ENCODE results near the gene CLDN22.

CLDN22 gene

GRCh38 chr4:183320211-183321059 is at the start of gene CLDN22:
TSS of gene CLDN22 (minus strand) at chr4:183320276. CDS start at chr4:183320218, 58 bp downstream.
- DNase-seq (ENCODE audit: low read depth): peak; percentile 71

DNA sequence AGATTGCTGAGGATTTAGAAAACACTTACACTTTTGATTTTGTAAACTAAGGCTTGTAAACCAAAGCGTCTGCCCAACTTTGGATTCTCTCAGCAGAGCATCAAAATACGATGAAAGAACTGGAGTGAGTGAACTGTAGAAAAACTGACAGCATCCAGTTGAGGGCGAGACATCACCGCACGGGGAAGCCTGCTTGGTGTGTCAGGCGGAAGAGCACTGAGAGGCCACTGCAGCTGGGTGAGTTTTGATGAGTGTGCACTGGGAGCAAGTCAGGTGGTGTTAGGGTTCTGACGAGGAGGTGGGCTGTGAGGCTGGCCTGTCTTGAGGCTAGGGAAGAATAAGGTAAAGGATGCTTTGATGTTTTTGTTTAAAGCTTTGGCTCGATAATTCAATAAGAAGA is 49.0 kb upstream of the CLDN22 start:
- DNase-seq (ENCODE audit: low read depth): no peak

- no peak for DNase-seq (ENCODE audit: low read depth)
Measured at GRCh38 chr4:183366206-183366835, 46.2 kb upstream of the CLDN22 start.

DNA sequence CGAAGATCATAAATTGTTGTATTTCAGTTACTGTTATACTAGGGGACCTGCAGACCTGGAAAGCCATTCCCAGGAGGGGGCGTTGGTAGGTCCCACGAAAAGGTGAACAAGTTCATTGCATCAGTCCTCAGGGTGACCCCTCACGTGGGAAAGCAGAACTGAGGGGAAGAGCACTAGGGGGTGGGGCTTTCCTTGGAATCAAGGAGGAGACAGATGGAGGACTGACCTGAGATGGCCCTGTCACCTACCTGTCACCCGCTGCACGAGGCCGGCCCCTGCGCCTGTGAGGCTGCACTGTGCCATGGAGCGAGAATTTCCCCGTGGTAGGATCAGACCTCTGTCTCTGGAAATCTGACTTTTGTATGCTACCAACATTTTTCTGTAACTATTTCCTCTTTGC is 43.9 kb upstream of the CLDN22 start:
- DNase-seq (ENCODE audit: low read depth): no peak

- peak; percentile 53 for DNase-seq (ENCODE audit: low read depth)
Measured at GRCh38 chr4:183362916-183363542, 43.0 kb upstream of the CLDN22 start.

DNA sequence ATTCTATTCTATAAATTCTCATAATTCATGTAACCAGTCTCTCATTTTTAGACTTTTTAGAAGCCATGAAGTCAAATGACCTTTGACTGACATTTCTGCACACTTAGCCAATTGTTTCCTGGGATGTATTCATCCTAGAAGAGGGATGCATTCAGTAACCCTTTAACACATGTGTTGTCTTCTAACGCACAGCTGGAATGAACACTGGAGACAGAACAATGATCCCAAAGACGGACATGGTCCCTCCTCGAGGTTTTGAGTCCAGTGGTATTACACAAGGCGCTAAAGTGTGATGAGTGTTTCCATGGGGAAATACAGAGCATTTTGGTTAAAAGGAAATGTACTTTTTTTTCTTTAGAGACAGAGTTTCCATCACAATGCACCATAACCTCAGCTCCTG is 42.0 kb upstream of the CLDN22 start:
- no peak for DNase-seq (ENCODE audit: low read depth)

DNA sequence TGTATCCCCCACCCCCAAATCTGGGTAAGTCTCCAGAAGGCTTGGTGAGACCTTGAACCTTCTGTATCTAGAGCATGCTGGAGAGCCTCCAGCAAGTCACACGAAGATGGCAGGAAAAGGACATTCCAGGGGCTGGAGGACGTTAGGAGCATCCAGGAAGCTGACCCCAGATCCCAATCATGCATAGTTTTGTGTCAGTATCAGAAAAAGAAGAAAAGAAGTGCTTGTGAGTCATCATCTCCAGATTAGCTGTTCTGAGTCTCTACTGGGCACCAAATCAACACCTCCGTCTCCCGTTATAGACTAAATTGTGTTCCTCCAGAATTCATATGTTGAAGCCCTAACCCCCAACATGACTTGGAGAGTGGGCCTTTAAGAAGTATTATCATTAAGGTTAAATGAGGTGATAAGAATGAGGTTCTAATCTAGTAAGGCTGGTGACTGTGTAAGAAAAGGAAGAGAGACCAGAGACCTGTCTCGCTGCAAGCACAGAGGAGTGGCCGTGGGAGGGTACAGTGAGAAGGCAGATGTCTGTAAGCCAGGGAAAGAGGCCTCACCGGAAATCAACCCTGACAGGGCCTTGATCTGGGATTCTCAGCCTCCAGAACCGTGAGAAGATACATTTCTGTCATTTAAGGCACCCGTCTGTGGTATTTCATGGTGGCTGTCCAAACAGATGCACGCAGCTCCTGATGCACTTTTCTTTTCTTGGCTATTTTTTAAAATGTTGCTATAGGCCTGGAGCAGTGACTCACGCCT is 40.3 kb upstream of the CLDN22 start:
- DNase-seq (ENCODE audit: low read depth): peak; percentile 63

GRCh38 chr4:183358215-183358755 is 38.2 kb upstream of the CLDN22 start:
- DNase-seq (ENCODE audit: low read depth): no peak

GRCh38 chr4:183356931-183357675 is 37.0 kb upstream of the CLDN22 start:
- no peak for DNase-seq (ENCODE audit: low read depth)

GRCh38 chr4:183356173-183356830 is 36.2 kb upstream of the CLDN22 start:
- no peak for DNase-seq (ENCODE audit: low read depth)

GRCh38 chr4:183355405-183355804 is 35.3 kb upstream of the CLDN22 start:
- peak; percentile 60 for DNase-seq (ENCODE audit: low read depth)

DNA sequence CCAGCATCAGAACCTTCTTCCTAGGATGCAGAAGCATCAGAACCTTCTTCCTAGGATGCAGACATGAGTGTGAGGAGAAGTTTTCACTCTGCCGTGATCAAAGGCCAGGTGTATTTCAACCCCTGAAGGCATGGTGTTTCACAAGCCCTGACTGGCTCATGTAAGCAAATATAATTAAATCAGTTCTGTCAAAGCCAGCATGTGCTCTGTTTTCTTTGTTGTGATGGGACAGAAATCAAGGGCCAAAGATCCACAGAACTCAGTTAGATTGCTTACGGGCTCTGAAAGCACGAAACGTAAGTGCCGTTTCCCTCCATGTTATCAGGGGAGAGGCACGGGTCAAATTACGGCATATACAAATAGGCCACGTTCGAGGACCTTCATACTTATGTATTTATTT is 34.1 kb upstream of the CLDN22 start:
- no peak for DNase-seq (ENCODE audit: low read depth)

DNA sequence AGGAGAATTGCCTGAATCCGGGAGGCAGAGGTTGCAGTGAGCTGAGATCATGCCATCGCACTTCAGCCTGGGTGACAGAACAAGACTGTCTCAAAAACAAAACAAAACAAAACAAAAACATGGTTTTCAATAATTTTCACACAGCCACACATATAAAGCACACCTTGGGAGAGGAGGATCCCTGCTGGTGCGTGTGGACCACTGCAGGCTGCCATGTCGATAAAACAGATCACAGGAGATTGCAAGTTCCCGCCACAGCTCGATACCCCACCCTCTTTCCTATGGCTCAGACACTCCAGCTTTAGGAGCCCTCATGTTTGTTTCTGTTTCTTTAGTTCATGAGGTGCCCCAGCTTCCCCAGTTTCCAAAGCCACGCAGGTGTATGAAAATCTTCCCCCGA is 33.5 kb upstream of the CLDN22 start:
- no peak for DNase-seq (ENCODE audit: low read depth)

DNA sequence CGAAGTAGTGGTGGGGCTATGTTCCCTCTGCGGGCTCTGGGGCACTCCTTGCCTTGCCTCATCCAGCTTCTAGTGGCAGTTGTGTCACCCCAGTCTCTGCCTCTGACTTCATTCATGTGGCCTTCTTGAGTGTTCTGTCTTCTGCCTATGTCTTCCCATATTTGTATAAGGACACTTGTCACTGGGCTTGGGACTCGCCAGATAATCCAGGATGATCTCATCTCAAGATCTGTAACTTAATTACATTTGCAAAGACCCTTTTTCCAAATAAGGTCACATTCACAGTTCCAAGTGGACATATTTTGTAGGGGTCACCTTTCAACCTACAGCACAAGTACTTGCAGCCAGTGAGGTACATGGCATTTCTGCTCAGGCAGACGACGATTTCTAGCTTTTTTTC is 32.5 kb upstream of the CLDN22 start:
- DNase-seq (ENCODE audit: low read depth): no peak

DNA sequence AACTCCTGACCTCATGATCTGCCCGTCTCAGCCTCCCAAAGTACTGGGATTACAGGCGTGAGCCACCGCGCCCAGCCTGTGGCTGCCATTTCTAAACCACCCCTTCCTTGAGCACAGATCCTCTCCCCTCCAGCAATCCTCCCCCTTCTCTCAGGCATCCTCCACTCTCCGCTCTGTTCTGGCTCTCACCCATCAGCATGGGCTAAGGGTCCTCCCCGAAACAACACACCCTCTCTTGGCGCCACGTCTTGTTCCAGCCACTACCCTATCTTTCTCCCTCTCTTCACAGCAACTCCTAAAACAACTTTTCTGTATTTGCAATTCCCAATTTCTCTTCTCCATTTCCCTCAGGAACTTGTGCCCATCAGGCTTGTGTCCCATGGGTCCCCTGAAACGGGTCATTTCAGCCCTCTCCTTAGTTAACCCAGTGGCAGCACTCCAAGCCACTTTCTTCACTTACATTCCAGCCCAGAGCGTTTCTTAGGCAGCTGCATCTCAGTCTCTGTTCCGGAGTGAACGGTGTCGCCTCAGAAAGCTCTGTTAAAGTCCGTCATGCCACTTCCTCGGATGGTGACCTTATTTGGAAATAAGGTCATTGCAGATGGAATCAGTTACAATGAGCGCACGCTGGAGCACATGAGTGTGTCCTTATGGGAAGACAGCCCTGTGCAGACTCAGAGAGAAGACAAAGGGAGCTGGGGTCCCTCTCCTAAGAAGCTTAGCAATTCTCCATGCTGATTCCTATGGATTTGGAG is 30.4 kb upstream of the CLDN22 start:
- no peak for DNase-seq (ENCODE audit: low read depth)

- peak; percentile 64 for DNase-seq (ENCODE audit: low read depth)
Measured at GRCh38 chr4:183349673-183350072, 29.6 kb upstream of the CLDN22 start.

GRCh38 chr4:183348706-183349659 is 28.9 kb upstream of the CLDN22 start:
- DNase-seq (ENCODE audit: low read depth): peak; percentile 89

DNA sequence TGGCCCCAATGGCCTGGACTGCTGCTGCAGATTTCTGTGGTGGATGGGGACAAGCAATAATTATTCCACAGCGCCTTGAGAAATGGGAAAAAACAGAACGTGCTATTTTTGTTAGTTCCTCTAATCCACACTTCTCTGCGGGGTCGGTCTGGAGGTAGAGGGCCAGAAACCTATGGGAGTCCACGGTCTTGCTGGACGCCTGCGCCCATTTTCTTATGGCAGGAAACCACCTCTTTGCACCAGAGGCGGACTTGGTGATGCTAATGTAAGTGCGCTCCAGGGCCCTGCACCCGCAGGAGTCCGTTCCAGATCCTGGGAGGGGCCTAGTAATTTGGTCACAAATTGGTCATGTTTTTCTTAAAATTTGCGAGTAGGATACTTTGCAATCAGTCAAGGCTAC is 28.1 kb upstream of the CLDN22 start:
- no peak for DNase-seq (ENCODE audit: low read depth)

GRCh38 chr4:183347566-183347965 is 27.5 kb upstream of the CLDN22 start:
- peak; percentile 77 for DNase-seq (ENCODE audit: low read depth)
